HL-60 (cell line): ENCODE data around the gene SYCE3.

Experiments
- CTCF ChIP-seq: IDR thresholded peaks from one replicate; pipeline ENCODE4 v1.5.1; 2011; ENCODE audit warnings: low read length, control low read depth, inconsistent platforms; ENCODE audit not compliant: insufficient read depth
- GABPA ChIP-seq: IDR thresholded peaks from 2 replicates; pipeline ENCODE4 v1.6.1; 2012; ENCODE audit warnings: low read depth
- POLR2AphosphoS5 ChIP-seq: IDR thresholded peaks from 2 replicates; pipeline ENCODE4 v1.6.1; 2012; ENCODE audit warnings: low read depth
- TF ChIP-seq, protein P1 (sequence below): IDR thresholded peaks from 2 replicates; pipeline ENCODE4 v1.6.1; 2012; ENCODE audit warnings: low read depth; ENCODE audit not compliant: insufficient replicate concordance

DNA sequence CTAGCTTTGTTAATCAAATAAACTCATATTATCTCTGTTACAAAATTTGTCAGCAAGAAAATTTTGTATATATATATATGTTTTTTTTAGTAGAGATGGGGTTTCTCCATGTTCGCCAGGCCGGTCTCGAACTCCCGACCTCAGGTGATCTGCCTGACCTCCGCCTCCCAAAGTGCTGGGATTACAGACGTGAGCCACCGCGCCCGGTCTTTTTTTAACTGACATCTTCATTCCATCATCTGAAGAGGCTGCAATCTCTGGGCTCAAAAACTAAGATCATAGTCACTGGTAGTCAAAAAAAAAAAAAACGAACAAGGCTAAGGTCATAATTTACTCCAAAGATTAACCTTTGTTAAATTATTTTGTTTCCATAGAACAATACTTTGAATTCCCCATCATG is 22.3 kb downstream of the SYCE3 start:
- TF ChIP-seq CTCF (no peak), POLR2AphosphoS5 (no peak), GABPA (no peak)
- TF ChIP-seq, protein P1, sequence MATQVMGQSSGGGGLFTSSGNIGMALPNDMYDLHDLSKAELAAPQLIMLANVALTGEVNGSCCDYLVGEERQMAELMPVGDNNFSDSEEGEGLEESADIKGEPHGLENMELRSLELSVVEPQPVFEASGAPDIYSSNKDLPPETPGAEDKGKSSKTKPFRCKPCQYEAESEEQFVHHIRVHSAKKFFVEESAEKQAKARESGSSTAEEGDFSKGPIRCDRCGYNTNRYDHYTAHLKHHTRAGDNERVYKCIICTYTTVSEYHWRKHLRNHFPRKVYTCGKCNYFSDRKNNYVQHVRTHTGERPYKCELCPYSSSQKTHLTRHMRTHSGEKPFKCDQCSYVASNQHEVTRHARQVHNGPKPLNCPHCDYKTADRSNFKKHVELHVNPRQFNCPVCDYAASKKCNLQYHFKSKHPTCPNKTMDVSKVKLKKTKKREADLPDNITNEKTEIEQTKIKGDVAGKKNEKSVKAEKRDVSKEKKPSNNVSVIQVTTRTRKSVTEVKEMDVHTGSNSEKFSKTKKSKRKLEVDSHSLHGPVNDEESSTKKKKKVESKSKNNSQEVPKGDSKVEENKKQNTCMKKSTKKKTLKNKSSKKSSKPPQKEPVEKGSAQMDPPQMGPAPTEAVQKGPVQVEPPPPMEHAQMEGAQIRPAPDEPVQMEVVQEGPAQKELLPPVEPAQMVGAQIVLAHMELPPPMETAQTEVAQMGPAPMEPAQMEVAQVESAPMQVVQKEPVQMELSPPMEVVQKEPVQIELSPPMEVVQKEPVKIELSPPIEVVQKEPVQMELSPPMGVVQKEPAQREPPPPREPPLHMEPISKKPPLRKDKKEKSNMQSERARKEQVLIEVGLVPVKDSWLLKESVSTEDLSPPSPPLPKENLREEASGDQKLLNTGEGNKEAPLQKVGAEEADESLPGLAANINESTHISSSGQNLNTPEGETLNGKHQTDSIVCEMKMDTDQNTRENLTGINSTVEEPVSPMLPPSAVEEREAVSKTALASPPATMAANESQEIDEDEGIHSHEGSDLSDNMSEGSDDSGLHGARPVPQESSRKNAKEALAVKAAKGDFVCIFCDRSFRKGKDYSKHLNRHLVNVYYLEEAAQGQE: no peak
